HG02970 (cell line): ENCODE data around the gene CAPZA1.

Experiments used
- ATAC-seq: cut with Tn5 transposase; IDR thresholded peaks from one replicate; pipeline ENCODE4 v1.9.1; 2021; ENCODE audit warnings: mild to moderate bottlenecking, moderate library complexity, moderate number of reproducible peaks; ENCODE audit not compliant: unreplicated experiment, low FRiP score

The CAPZA1 gene

DNA sequence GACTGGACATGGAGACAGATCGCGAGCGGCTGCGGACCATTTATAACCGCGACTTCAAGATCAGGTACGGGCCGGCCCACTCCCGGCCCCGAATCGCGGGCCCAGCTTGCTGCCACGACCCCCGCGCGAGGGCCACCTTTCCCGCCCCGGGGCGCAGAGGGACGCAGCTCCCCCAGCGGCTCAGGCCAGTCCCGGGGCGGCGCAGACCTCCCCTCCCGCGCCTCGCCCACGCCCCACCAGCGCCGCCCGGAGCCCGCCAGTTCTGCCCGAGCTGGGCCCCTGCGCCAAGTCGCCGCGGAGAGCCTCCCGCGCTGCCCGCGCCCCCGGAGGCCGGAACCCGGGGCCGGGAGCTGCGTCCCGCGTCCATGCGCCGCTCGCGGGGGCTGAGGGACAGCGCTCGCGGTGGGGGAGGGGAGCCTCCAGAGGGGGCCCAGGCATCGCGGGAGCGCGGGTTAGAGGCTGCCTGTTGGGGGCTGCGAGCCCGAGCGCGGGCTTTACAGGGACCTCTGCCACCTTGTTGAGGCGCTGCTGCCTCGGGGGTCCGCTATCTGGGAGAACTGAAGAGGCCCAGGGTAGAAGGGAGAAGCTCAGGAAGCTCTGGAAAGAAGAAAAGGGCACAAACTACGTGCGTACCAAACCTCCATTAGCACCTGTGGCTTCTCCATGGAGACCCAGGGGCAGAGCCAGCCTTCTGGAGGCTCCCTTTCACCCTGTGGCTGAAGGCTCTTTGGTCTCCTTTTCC lies 55.5 kb downstream of the CAPZA1 start:
- peak; percentile 36 for ATAC-seq

GRCh38 chr1:112675728-112676381 lies 56.2 kb downstream of the CAPZA1 start:
- ATAC-seq: no peak

- no peak for ATAC-seq
Measured at GRCh38 chr1:112676543-112676942, 56.9 kb downstream of the CAPZA1 start.

DNA sequence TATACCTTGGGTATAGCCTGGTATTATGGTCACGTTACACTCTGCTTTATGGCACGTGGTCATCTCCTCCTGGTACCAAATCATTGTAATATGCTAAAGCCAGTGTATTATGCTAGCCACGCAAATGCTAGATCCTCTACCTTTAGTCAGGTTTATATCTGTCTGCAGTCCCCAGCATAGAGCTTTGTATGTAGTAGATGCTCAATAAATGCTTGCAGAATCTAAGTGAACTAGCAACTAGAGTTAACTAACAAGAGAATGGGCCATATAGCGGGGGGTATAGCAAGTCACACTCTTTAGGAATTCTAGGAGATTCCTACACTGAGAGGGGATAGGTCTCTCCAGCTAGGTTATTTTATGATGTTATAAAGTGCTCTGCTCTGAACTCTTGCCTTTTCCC lies 57.9 kb downstream of the CAPZA1 start:
- no peak for ATAC-seq

DNA sequence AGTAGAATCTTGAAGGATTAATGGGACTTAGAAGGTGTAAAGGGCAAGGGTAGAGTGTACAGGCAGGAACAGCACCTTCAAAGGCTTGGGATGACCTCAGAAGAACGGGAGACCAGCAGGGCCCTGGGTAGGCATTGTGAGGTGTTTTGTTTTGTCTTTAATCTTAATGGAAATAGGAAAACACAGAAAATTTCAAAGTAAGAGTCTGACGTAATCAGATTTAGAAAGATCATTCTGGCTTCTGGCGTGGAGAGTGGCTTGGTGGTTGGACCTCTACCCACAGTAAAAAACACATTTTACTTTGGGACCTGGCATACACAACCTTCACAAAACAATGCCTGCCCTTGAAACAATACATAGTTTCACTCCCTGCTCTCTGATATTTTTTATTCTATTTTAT lies 59.0 kb downstream of the CAPZA1 start:
- no peak for ATAC-seq

GRCh38 chr1:112685913-112686312 lies 66.3 kb downstream of the CAPZA1 start:
- ATAC-seq: no peak

GRCh38 chr1:112686417-112686816 lies 66.8 kb downstream of the CAPZA1 start:
- no peak for ATAC-seq

DNA sequence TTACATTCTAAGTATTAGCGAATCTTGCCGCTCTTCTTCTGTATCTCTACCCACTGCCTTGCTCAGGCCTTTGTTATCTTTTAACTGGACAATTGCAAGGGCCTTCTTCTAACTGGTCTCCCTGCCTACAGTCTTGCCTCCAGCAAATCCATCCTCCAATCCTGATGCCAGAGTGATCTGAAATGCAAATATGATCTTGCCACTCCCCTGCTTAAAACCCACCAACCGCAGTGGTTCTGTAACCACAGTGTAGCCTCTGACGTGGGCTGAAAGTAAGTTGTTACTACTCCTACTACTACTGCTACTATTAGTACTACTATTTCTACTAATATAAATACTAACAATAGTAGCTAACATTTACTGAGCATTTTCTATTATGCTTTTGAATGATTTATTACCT lies 67.2 kb downstream of the CAPZA1 start:
- no peak for ATAC-seq

DNA sequence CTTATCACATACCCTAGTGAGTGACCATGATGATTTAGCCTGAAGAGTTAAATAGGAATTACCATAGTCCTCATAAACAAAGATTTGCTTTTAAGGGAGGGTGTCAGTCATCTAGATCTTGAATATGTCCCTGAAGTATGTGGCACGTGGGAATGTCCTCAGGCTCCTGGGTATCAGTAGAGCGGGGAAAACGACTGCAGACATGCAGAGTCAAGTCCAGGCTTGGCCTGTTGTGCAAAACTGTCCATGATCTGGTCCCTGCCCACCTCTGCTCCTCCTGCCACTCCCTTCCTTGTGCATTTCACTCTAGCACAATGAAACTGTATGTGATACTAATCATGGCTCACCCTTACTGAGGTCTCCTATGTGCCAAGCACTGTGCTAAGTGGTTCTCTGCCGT lies 67.7 kb downstream of the CAPZA1 start:
- no peak for ATAC-seq

- no peak for ATAC-seq
Measured at GRCh38 chr1:112687785-112688496, 68.3 kb downstream of the CAPZA1 start.

DNA sequence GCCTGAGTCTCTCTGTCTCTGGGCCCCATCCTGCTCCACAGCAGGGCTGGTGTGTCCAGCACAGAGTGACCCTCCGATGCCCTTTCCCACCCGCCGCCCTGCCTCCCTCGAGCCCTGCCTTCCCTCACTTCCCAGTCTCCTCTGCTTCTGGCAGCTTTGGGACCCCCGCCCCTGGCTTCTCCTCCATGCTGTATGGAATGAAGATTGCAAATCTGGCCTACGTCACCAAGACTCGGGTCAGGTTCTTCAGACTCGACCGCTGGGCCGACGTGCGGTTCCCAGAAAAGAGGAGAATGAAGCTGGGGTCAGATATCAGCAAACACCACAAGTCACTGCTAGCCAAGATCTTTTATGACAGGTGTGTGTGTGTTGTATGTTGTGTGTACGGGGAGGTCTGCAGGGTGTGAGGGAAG lies 69.2 kb downstream of the CAPZA1 start:
- no peak for ATAC-seq

GRCh38 chr1:112689196-112689841 lies 69.7 kb downstream of the CAPZA1 start:
- ATAC-seq: no peak

DNA sequence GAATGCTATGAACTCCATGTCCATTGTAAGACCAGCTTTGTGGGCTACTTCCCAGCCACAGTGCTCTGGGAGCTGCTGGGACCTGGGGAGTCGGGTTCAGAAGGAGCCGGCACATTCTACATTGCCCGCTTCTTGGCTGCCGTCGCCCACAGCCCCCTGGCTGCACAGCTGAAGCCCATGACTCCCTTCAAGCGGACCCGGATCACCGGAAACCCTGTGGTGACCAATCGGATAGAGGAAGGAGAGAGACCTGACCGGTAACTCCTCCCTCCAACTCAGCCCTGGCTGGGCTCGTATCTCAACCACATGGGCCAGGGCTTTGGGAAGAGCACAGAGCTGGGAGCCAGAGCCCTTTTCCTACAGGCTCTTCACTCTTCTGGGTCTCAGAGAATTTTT lies 70.2 kb downstream of the CAPZA1 start:
- no peak for ATAC-seq

DNA sequence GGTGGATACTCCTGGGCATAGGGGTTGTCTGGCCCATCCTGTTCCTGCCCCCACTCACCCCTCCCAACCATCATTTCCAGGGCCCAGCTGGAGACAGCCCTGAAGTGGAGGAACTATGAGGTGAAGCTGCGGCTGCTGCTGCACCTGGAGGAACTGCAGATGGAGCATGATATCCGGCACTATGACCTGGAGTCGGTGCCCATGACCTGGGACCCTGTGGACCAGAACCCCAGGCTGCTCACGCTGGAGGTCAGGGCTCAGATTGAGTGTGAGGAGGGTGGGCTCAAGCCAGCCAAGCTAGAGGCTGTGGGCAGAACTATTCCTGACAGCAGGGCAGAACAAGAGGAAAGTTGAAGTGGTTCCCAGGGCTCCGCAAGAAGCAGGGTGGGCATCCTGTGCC lies 73.0 kb downstream of the CAPZA1 start:
- no peak for ATAC-seq

DNA sequence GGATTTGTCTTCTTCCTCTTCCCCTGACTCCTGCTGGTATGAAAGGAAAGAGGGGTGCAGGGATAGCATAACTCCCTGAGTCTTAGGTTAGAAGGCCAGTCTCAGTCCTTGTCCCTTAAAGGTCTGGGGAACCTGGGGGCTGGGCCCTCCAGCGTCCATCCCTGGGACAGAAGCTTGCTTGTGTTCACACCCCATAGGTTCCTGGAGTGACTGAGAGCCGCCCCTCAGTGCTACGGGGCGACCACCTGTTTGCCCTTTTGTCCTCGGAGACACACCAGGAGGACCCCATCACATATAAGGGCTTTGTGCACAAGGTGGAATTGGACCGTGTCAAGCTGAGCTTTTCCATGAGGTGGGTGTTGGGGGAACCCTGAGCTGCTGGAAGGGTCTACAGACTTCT lies 74.2 kb downstream of the CAPZA1 start:
- ATAC-seq: no peak

- no peak for ATAC-seq
Measured at GRCh38 chr1:112694363-112694929, 74.8 kb downstream of the CAPZA1 start.

DNA sequence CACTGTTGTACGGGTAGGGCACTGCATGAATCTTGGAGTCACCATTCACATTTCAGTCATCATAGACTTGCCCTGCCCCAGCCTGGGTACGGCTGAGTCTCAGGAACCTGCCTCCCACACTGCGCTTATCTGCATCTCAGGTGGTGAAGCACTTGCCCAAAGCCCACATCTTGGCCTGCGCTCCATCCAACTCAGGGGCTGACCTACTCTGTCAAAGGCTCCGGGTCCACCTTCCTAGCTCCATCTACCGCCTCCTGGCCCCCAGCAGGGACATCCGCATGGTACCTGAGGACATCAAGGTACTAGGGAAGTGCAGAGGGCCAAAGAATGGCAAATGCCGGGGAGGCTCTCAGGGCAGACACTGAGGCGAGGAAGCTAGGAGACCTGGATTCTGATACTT lies 75.6 kb downstream of the CAPZA1 start:
- no peak for ATAC-seq

DNA sequence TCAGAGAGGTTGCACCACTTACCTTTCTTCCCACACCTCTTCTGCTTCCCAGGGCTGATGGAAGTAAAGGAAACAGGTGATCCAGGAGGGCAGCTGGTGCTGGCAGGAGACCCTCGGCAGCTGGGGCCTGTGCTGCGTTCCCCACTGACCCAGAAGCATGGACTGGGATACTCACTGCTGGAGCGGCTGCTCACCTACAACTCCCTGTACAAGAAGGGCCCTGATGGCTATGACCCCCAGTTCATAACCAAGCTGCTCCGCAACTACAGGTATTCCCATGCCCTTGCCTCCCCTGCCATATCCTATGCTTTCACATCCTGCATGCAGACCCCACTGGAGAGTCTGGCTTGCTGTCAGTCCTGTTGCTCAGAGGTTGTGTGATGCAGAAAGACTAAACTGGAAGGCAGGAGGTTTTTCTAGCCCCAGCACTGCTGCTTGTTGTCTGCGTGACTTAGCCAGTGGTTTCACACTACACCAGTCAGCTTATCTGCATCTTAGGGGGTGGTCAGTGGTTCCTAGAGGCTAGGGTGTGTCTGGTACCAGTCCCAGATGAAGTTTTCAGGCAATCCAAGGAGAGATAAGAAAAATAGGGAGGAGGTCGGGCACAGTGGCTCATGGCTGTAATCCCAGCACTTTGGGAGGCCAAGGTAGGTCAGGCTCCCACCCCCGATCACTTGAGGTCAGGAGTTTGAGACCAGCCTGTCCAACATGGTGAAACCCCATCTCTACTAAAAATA lies 77.1 kb downstream of the CAPZA1 start:
- no peak for ATAC-seq

DNA sequence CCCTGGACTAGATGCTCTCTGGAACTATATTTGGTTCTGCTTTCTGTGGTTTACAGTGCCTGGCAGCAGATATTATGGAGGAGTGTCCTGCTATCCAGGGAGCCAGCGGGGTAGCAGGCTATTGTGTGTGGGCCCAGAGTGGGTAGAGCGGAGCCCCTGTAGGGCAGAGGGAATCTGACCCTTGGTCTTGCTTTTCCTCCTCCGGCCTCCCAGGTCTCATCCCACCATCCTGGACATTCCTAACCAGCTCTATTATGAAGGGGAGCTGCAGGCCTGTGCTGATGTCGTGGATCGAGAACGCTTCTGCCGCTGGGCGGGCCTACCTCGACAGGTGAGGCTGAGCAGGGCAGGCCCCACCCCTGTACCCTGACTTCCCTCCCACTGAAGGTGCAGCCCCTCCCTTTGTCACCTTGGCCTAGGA lies 78.2 kb downstream of the CAPZA1 start:
- ATAC-seq: no peak
